ENCODE data around the gene SLC24A4.

- TF ChIP-seq POLR2AphosphoS5 (IDR thresholded peaks at IDR 0.05; ENCODE audit: low read depth, low read length), result no peak
- TF ChIP-seq POLR2A (IDR thresholded peaks at IDR 0.05; ENCODE audit: low read depth, low read length), result no peak
- TF ChIP-seq TAF1 (IDR thresholded peaks at IDR 0.05; ENCODE audit: borderline replicate concordance, low read depth, low read length), result no peak
These were observed 64.6 kb downstream of the SLC24A4 start for GRCh38 chr14:92387578-92387977.

Measured in GM12892 (cell line).